Right hindlimb (tissue), 1 donor: ENCODE measurements around the gene HAGH.
A peak's percentile ranks its signal among the peaks of the same experiment; 100 is the strongest.

ENCODE experiments used
- DNase-seq: peaks from one replicate; pipeline ENCODE4 v3.0.0-alpha.2; 2018

HAGH gene

GRCh38 chr16:1785846-1786170 lies 40.8 kb downstream of the HAGH start:
- DNase-seq = no peak

- no peak for DNase-seq
Measured at GRCh38 chr16:1784977-1785845, 41.4 kb downstream of the HAGH start.

GRCh38 chr16:1782408-1783264 lies 44.0 kb downstream of the HAGH start, which contains the start of the genes NUBP2 and SPSB3:
NUBP2 (plus strand) TSS chr16:1782960; CDS start chr16:1783021, 61 bp downstream.
SPSB3 (minus strand) TSS chr16:1782571; CDS start chr16:1781483, 1,088 bp downstream.
- DNase-seq = peak; percentile 100

- peak; percentile 44 for DNase-seq
Measured at GRCh38 chr16:1781758-1782407, 44.7 kb downstream of the HAGH start.

- DNase-seq = peak; percentile 22
Measured at GRCh38 chr16:1781254-1781653, 45.4 kb downstream of the HAGH start.

- peak; percentile 7 for DNase-seq
Measured at GRCh38 chr16:1780677-1781072, 46.0 kb downstream of the HAGH start.

GRCh38 chr16:1779741-1780676 lies 46.6 kb downstream of the HAGH start:
- peak; percentile 20 for DNase-seq

- DNase-seq = peak; percentile 27
Measured at GRCh38 chr16:1779234-1779701, 47.4 kb downstream of the HAGH start.

GRCh38 chr16:1778200-1779179 lies 48.1 kb downstream of the HAGH start:
- peak; percentile 17 for DNase-seq

GRCh38 chr16:1777375-1778199 lies 49.0 kb downstream of the HAGH start:
- DNase-seq = peak; percentile 31

- peak; percentile 21 for DNase-seq
Measured at GRCh38 chr16:1776991-1777374, 49.6 kb downstream of the HAGH start.

GRCh38 chr16:1776672-1776955 lies 50.0 kb downstream of the HAGH start:
- DNase-seq = no peak

- DNase-seq = peak; percentile 24
Measured at GRCh38 chr16:1775846-1776671, 50.6 kb downstream of the HAGH start.

GRCh38 chr16:1775006-1775845 lies 51.4 kb downstream of the HAGH start:
- DNase-seq = peak; percentile 24

GRCh38 chr16:1774448-1774780 lies 52.2 kb downstream of the HAGH start:
- no peak for DNase-seq

GRCh38 chr16:1773703-1774447 lies 52.8 kb downstream of the HAGH start:
- DNase-seq = peak; percentile 31
